Osteoblast (primary cell): Measurements from ENCODE around the gene IL17C. TPM values are rescaled to one million over a fixed set of nuclear protein-coding genes. Genes with fewer than 3 reads are reported as not detected.

ENCODE experiments used
- DNase-seq: peaks from one replicate; pipeline ENCODE4 v3.0.0; 2011; ENCODE audit warnings: low spot score, mixed read lengths; ENCODE audit not compliant: insufficient read length; ENCODE audit errors: missing footprints
- H2AFZ ChIP-seq: 2 replicates; pipeline ENCODE4 v1.6.0; 2011; ENCODE audit warnings: mild to moderate bottlenecking, low read length
- H3K27ac ChIP-seq: 2 replicates; pipeline ENCODE4 v1.5.1; 2011; ENCODE audit warnings: mild to moderate bottlenecking, low read depth, low read length, moderate library complexity
- H3K27me3 ChIP-seq: 2 replicates; pipeline ENCODE4 v1.6.0; 2012; ENCODE audit warnings: mild to moderate bottlenecking, control low read depth, inconsistent platforms, low read length, moderate library complexity; ENCODE audit not compliant: insufficient read depth
- H3K36me3 ChIP-seq: 2 replicates; pipeline ENCODE4 v1.5.1; 2011; ENCODE audit warnings: mild to moderate bottlenecking, low read length, control low read depth, moderate library complexity; ENCODE audit not compliant: insufficient read depth
- H3K4me1 ChIP-seq: 2 replicates; pipeline ENCODE4 v1.5.1; 2011; ENCODE audit warnings: mild to moderate bottlenecking, low read length, control low read depth, moderate library complexity; ENCODE audit not compliant: insufficient read depth
- H3K4me2 ChIP-seq: 2 replicates; pipeline ENCODE4 v1.6.0; 2011; ENCODE audit warnings: mild to moderate bottlenecking, low read length; ENCODE audit not compliant: insufficient read depth
- H3K4me3 ChIP-seq: fragments of 200-600 bp; sonication (generic); 3 replicates; pipeline ENCODE4 v1.5.1; 2012; ENCODE audit warnings: mild to moderate bottlenecking, low read length, inconsistent platforms; ENCODE audit not compliant: insufficient read depth
- H3K79me2 ChIP-seq: 2 replicates; pipeline ENCODE4 v1.6.0; 2012; ENCODE audit warnings: mild to moderate bottlenecking, low read length, control low read depth, inconsistent platforms; ENCODE audit not compliant: insufficient read depth
- H3K9me3 ChIP-seq: 2 replicates; pipeline ENCODE4 v1.5.1; 2011; ENCODE audit warnings: low read depth, low read length, control low read depth
- H4K20me1 ChIP-seq: 2 replicates; pipeline ENCODE4 v1.6.0; 2012; ENCODE audit warnings: mild to moderate bottlenecking, low read length, control low read depth; ENCODE audit not compliant: insufficient read depth
- total RNA-seq: library from RNA; depleted of rRNA; stranded (reverse); fragments of >200 nt; gene quantifications from 2 replicates; pipeline ENCODE4 v1.2.3, GENCODE V29; 2012
- TF ChIP-seq, protein P1 (sequence below): IDR thresholded peaks from 2 replicates; pipeline ENCODE4 v1.5.1; 2011; ENCODE audit warnings: mild to moderate bottlenecking, low read depth, low read length, moderate library complexity; ENCODE audit errors: extremely low read depth

Gene IL17C
- total RNA-seq, 1 donor: under 0.01 TPM

DNA sequence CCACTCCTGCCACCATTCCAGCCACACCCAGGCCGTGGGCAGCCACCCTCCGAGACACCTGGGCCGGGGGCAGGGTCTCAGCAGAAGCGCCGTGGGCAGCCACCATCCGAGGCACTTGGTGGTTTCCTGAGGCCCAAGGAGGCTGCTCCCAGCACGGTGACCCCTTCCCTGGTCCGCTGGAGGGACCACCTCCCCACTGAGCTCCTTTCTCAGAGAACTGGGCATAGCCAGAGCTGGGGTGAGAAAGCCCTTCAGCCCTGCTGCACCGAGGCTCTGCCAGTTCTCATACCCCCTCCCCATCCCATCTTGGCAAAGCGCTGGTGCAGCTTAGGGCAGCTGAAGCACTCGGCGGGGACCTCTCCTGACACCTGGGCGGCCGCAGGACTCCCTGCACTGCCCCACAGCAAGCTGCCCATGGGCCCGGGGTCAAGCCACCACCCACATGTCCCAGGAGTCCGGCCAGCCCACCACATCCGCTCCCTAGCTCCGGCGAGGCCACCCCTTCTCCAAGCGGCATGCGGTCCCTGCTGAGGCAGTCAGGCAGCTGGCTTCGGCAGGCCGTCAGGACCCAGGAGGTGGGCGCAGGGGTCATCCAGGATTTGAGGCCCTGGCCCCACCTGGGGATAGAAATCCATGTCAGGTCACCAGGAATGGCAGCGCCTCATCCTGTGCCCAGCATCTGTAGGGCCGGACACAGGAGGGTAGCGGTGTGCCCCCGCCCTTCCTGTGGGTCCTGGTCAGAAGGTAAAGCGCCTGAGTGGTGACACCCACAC, 13.8 kb downstream of the IL17C start:
- Histone ChIP-seq H3K4me2 (no peak overlapping the region), H3K36me3 (peaks cover 8% of the 10 kb centered on the region), H4K20me1 (peaks cover 9% of the 10 kb centered on the region), H3K27me3 (no peaks in the 10 kb centered on the region), H3K79me2 (peaks cover 5% of the 10 kb centered on the region), H3K9me3 (no peaks in the 10 kb centered on the region), H2AFZ (no peak overlapping the region), H3K4me1 (peaks cover 11% of the 10 kb centered on the region), H3K4me3 (no peak overlapping the region), H3K27ac (no peak overlapping the region)
- TF ChIP-seq, protein P1, sequence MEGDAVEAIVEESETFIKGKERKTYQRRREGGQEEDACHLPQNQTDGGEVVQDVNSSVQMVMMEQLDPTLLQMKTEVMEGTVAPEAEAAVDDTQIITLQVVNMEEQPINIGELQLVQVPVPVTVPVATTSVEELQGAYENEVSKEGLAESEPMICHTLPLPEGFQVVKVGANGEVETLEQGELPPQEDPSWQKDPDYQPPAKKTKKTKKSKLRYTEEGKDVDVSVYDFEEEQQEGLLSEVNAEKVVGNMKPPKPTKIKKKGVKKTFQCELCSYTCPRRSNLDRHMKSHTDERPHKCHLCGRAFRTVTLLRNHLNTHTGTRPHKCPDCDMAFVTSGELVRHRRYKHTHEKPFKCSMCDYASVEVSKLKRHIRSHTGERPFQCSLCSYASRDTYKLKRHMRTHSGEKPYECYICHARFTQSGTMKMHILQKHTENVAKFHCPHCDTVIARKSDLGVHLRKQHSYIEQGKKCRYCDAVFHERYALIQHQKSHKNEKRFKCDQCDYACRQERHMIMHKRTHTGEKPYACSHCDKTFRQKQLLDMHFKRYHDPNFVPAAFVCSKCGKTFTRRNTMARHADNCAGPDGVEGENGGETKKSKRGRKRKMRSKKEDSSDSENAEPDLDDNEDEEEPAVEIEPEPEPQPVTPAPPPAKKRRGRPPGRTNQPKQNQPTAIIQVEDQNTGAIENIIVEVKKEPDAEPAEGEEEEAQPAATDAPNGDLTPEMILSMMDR: no peak
- DNase-seq: peak; percentile 68

DNA sequence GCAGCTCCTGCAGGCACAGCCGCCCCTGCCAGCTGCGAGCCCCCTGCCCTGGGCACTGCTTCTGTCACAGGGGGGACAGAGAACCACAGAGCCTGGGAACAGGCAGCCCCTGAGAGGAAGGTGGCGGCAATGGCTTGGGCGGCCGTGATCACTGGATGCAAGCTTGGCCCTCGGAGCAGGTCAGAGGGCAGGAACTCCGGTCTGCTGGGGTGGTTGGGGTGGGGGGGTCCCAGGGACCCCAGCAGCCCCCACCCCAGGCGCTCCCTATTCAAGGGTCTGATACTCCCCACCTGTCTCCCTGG, 14.3 kb downstream of the IL17C start:
- H3K27me3 ChIP-seq: no peaks in the 10 kb centered on the region

DNA sequence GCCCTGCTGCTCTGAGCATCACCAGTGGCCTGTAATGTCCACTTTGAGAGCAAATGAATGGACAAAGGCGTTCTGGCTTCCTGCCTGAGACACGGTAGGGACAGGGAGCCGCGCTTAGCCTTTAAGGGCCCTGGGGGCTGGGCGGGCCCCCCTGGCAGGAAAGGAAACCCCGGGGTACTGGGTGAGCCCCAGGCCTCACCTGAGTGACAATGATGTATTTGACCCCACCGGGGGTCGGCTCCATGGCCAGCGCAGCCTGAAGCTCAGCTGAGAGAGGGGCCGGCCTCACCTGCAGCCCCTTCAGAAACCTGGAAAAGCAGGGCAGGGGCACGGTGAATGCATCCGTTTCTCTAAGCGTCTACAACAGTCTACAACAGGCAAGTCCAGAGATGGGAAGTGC, 14.7 kb downstream of the IL17C start:
- Histone ChIP-seq H3K4me2 (no peak overlapping the region), H4K20me1 (peaks cover 9% of the 10 kb centered on the region), H3K27me3 (no peaks in the 10 kb centered on the region), H3K36me3 (peaks cover 8% of the 10 kb centered on the region), H3K4me1 (peaks cover 11% of the 10 kb centered on the region), H3K79me2 (peaks cover 5% of the 10 kb centered on the region), H3K27ac (no peak overlapping the region), H3K9me3 (no peaks in the 10 kb centered on the region), H2AFZ (no peak overlapping the region), H3K4me3 (no peak overlapping the region)
- DNase-seq: no peak
- TF ChIP-seq, protein P1: no peak

More for the DNA sequence above, 14.3 kb downstream of the IL17C start:
- Histone ChIP-seq H3K79me2 (peaks cover 5% of the 10 kb centered on the region), H3K9me3 (no peaks in the 10 kb centered on the region), H4K20me1 (peaks cover 9% of the 10 kb centered on the region), H2AFZ (no peak overlapping the region), H3K27ac (no peak overlapping the region), H3K4me3 (no peak overlapping the region), H3K36me3 (peaks cover 8% of the 10 kb centered on the region), H3K4me2 (no peak overlapping the region), H3K4me1 (peaks cover 11% of the 10 kb centered on the region)
- TF ChIP-seq, protein P1: no peak
- DNase-seq: peak; percentile 84

DNA sequence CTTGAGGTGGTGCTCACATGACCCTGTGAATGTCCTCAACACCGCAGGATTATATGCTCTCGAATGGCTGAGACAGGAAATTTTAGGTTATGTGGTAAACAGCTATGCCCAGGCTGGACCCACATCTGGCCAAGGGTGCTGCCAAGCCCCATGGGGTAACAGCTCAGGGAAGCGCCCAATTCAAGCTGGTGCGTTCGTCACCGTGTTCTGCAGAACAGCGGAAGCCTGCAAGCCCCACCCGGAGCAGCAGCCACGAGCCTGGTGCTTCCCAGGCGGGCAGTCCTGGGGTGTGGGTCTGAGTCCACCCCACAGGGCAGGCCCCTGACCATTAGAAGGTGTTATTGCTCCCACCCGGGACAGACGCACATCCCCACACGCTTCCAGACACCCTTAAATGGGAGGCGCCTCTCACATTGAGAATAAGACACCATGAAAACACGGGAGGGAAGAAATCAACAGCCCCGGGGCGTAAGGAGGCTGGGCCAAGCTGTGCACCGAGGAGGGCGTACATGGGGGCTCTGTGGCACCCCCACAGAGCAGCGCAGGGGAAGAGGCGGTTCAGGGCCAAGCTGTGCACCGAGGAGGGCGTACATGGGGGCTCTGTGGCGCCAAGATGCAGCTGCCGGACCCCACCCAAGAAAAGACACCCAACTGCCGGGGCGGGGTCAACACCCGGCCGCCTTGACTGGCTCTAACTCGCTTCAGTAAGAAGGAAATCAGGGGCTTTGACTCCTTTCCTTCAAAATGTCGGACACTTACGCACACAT, 15.4 kb downstream of the IL17C start:
- Histone ChIP-seq H2AFZ (no peak overlapping the region), H3K27ac (no peak overlapping the region), H3K27me3 (no peaks in the 10 kb centered on the region), H3K4me1 (peaks cover 11% of the 10 kb centered on the region), H3K9me3 (no peaks in the 10 kb centered on the region), H4K20me1 (peaks cover 9% of the 10 kb centered on the region), H3K36me3 (peaks cover 8% of the 10 kb centered on the region), H3K4me2 (no peak overlapping the region), H3K79me2 (peaks cover 9% of the 10 kb centered on the region), H3K4me3 (no peak overlapping the region)
- TF ChIP-seq, protein P1: no peak
- DNase-seq: no peak
